ENCODE results near the gene GGTLC2. TPM values are rescaled to one million over a fixed set of nuclear protein-coding genes. Genes with fewer than 3 reads are reported as not detected.

GGTLC2 gene
- total RNA-seq, 1 donor, result not detected

DNA sequence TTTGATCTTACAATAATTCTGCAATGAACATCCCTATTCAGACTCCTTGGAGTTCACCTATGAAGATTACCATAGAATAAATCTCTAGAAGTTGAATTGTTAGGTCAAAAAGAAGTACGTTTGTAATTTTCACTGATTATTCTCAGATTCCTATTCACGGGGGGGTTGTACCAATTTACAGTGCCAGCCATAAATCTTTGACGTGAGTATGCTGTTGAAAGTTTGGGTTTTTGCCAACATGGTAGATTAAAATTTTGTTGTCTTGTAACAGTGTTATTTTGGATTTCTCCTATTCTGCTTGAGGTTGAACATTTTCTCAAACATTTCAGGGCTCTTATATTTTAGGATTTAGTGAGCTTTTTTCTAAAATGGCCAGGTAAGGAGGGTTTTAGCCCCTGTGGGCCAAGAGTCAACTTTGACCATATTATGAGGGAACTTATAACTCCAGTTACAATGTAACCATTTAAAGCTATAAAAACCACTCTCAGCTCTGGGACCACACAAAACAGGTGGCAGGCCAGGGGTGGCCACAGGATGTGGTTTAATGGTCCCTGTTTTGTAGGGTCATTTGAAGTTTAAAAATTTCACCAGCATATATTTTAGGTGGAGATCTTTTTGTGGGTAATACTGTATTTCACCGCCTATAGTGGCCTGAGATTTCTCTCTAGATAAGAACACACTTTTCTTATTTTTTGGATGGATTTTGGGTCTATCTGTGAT is 25.8 kb downstream of the GGTLC2 start:
- no peaks in the 10 kb centered on the region for H3K4me1 ChIP-seq (ENCODE audit: insufficient read depth, low read length)
- H3K27me3 ChIP-seq (ENCODE audit: insufficient read depth, low read length), result peaks cover 4% of the 10 kb centered on the region
- peaks cover 4% of the 10 kb centered on the region for H3K9me3 ChIP-seq (ENCODE audit: low read depth, low read length)
- H3K27ac ChIP-seq (ENCODE audit: low read depth, low read length), result no peak overlapping the region
- DNase-seq (ENCODE audit: insufficient read length, low spot score, missing footprints), result no peak
- no peak overlapping the region for H3K4me2 ChIP-seq (ENCODE audit: insufficient read depth, low read length)
- H3K36me3 ChIP-seq (ENCODE audit: insufficient read depth, low read length), result no peaks in the 10 kb centered on the region
- no peak overlapping the region for H3K4me3 ChIP-seq (ENCODE audit: insufficient read depth, low read length)
- TF ChIP-seq, protein P1, sequence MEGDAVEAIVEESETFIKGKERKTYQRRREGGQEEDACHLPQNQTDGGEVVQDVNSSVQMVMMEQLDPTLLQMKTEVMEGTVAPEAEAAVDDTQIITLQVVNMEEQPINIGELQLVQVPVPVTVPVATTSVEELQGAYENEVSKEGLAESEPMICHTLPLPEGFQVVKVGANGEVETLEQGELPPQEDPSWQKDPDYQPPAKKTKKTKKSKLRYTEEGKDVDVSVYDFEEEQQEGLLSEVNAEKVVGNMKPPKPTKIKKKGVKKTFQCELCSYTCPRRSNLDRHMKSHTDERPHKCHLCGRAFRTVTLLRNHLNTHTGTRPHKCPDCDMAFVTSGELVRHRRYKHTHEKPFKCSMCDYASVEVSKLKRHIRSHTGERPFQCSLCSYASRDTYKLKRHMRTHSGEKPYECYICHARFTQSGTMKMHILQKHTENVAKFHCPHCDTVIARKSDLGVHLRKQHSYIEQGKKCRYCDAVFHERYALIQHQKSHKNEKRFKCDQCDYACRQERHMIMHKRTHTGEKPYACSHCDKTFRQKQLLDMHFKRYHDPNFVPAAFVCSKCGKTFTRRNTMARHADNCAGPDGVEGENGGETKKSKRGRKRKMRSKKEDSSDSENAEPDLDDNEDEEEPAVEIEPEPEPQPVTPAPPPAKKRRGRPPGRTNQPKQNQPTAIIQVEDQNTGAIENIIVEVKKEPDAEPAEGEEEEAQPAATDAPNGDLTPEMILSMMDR (IDR thresholded peaks at IDR 0.05; ENCODE audit: extremely low read depth, low read depth, low read length), result no peak
- H3K79me2 ChIP-seq (ENCODE audit: insufficient read depth, low read length), result no peaks in the 10 kb centered on the region
- H2AFZ ChIP-seq (ENCODE audit: low read length), result no peak overlapping the region
- H4K20me1 ChIP-seq (ENCODE audit: insufficient read depth, low read length), result no peaks in the 10 kb centered on the region

DNA sequence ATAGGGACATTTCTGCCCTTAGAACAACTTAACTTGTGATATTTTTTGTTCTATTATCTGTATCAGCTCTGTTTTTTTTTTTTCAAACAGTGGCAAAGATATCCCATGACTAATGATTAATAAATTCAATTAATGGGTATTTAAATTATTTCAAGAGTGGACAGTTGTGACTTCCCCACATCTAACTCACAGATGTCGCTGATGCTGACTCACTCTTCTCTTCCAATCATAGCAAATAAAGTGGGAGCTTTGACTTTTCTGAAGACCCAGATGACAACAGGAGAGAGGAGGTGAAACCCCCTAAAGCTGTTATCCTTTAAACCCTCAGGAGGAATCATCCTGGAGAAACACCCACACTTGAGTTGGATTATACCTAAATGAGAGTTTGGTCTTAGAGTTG is 27.1 kb downstream of the GGTLC2 start:
- Histone ChIP-seq H3K27me3 (ENCODE audit: insufficient read depth, low read length) (peaks cover 9% of the 10 kb centered on the region), H3K27ac (ENCODE audit: low read depth, low read length) (no peak overlapping the region), H3K4me1 (ENCODE audit: insufficient read depth, low read length) (no peaks in the 10 kb centered on the region), H3K4me2 (ENCODE audit: insufficient read depth, low read length) (no peak overlapping the region), H2AFZ (ENCODE audit: low read length) (no peak overlapping the region), H3K36me3 (ENCODE audit: insufficient read depth, low read length) (no peaks in the 10 kb centered on the region), H3K79me2 (ENCODE audit: insufficient read depth, low read length) (no peaks in the 10 kb centered on the region), H3K9me3 (ENCODE audit: low read depth, low read length) (peaks cover 4% of the 10 kb centered on the region), H3K4me3 (ENCODE audit: insufficient read depth, low read length) (no peak overlapping the region), H4K20me1 (ENCODE audit: insufficient read depth, low read length) (no peaks in the 10 kb centered on the region)
- TF ChIP-seq, protein P1 (IDR thresholded peaks at IDR 0.05; ENCODE audit: extremely low read depth, low read depth, low read length), result no peak
- DNase-seq (ENCODE audit: insufficient read length, low spot score, missing footprints), result no peak

DNA sequence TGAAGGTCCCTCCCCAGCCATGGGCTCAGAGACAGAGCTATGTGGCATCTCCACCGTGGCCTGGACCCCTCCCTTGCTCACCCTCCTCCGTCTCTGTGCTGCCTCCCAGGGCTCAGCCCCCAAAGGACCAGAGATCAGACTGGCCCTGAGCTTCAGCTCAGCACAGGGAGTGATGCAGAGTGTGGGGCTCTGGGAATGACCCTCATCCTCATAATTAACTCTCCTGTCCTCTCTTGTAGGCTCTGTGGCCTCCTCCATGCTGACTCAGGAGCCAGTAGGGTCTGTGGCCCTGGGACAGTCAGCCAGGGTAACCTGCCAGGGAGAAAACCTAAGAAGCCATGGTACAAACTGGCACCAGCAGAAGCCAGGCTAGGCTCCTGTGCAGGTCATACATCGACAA is 28.7 kb downstream of the GGTLC2 start:
- no peak for DNase-seq (ENCODE audit: insufficient read length, low spot score, missing footprints)
- no peaks in the 10 kb centered on the region for H3K36me3 ChIP-seq (ENCODE audit: insufficient read depth, low read length)
- no peak overlapping the region for H3K4me3 ChIP-seq (ENCODE audit: insufficient read depth, low read length)
- H2AFZ ChIP-seq (ENCODE audit: low read length), result no peak overlapping the region
- H4K20me1 ChIP-seq (ENCODE audit: insufficient read depth, low read length), result no peaks in the 10 kb centered on the region
- peaks cover 4% of the 10 kb centered on the region for H3K9me3 ChIP-seq (ENCODE audit: low read depth, low read length)
- no peak overlapping the region for H3K27ac ChIP-seq (ENCODE audit: low read depth, low read length)
- TF ChIP-seq, protein P1 (IDR thresholded peaks at IDR 0.05; ENCODE audit: extremely low read depth, low read depth, low read length), result no peak
- H3K27me3 ChIP-seq (ENCODE audit: insufficient read depth, low read length), result peaks cover 9% of the 10 kb centered on the region
- no peaks in the 10 kb centered on the region for H3K79me2 ChIP-seq (ENCODE audit: insufficient read depth, low read length)
- H3K4me1 ChIP-seq (ENCODE audit: insufficient read depth, low read length), result no peaks in the 10 kb centered on the region
- no peak overlapping the region for H3K4me2 ChIP-seq (ENCODE audit: insufficient read depth, low read length)

DNA sequence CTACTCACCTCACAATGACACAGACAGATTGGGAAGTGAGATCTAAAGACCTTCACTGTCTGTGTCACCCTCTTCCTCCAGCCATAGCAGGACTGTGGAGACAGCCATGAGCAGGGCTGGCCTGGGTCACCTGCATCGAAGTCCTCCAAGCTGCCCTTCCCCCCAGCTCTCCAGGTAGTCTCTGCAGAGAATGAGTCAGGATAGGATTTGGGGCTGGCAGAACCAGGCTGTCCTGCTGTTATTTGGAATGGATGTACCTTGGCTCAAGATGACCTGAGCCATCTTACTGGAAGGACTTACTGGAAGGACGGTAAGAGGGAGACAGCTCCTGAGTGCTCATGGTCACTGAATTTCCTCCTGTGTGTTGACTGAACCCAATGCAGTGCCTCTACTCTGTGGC is 29.2 kb downstream of the GGTLC2 start:
- H3K4me1 ChIP-seq (ENCODE audit: insufficient read depth, low read length), result no peaks in the 10 kb centered on the region
- H3K9me3 ChIP-seq (ENCODE audit: low read depth, low read length), result peaks cover 4% of the 10 kb centered on the region
- TF ChIP-seq, protein P1 (IDR thresholded peaks at IDR 0.05; ENCODE audit: extremely low read depth, low read depth, low read length), result no peak

More for the DNA sequence above, 29.2 kb downstream of the GGTLC2 start:
- no peak overlapping the region for H3K4me2 ChIP-seq (ENCODE audit: insufficient read depth, low read length)
- H3K4me3 ChIP-seq (ENCODE audit: insufficient read depth, low read length), result no peak overlapping the region
- no peak overlapping the region for H2AFZ ChIP-seq (ENCODE audit: low read length)
- no peak for DNase-seq (ENCODE audit: insufficient read length, low spot score, missing footprints)
- peaks cover 9% of the 10 kb centered on the region for H3K27me3 ChIP-seq (ENCODE audit: insufficient read depth, low read length)
- no peaks in the 10 kb centered on the region for H4K20me1 ChIP-seq (ENCODE audit: insufficient read depth, low read length)
- no peak overlapping the region for H3K27ac ChIP-seq (ENCODE audit: low read depth, low read length)
- H3K36me3 ChIP-seq (ENCODE audit: insufficient read depth, low read length), result no peaks in the 10 kb centered on the region
- no peaks in the 10 kb centered on the region for H3K79me2 ChIP-seq (ENCODE audit: insufficient read depth, low read length)
